PFSK-1 (cell line): ENCODE measurements around the gene S100A8.

ENCODE experiments used
- POLR2AphosphoS5 ChIP-seq: IDR thresholded peaks from 2 replicates; pipeline ENCODE4 v1.6.1; 2012; ENCODE audit warnings: low read depth, mild to moderate bottlenecking, control low read depth, low read length, moderate library complexity
- REST ChIP-seq, 2 experiments: IDR thresholded peaks; 2 replicates each; pipeline versions ENCODE4 v1.6.1 to v1.8.0; 2011 to 2012; ENCODE audit warnings: low read depth in 2 of 2, low read length in 2 of 2, control low read depth in 1 of 2, inconsistent platforms in 1 of 2, mild to moderate bottlenecking in 1 of 2, moderate library complexity in 1 of 2; ENCODE audit not compliant: insufficient read depth in 1 of 2
- TAF1 ChIP-seq: IDR thresholded peaks from 2 replicates; pipeline ENCODE4 v1.6.1; 2012; ENCODE audit warnings: low read length, control low read depth, borderline replicate concordance; ENCODE audit not compliant: insufficient read depth

- no peak for TF ChIP-seq TAF1
- TF ChIP-seq POLR2AphosphoS5: no peak
- TF ChIP-seq REST (IDR thresholded peaks at IDR 0.05; ENCODE audit: insufficient read depth in 1 of 2, low read depth in 2 of 2, low read length in 2 of 2): no peak
Observed at GRCh38 chr1:153417136-153417888, 26.4 kb upstream of the S100A8 start.
